Thyroid gland (tissue), 4 donors: ENCODE data around the gene PPP1R12B. TPM values are rescaled to one million over a fixed set of nuclear protein-coding genes. Genes with fewer than 3 reads are reported as not detected.

Experiments used
- DNase-seq, 2 donors: peaks; one replicate each; pipeline ENCODE4 v3.0.0-alpha.2; 2019
- H3K27ac ChIP-seq, 3 donors: fragments of 200-600 bp; sonication (generic); 1 replicate in 2 of 3; 2 replicates in 1 of 3; pipeline ENCODE4 v1.5.1; 2016 to 2019; ENCODE audit warnings: mild to moderate bottlenecking in 1 of 3, moderate library complexity in 1 of 3
- H3K27me3 ChIP-seq: fragments of 200-600 bp; sonication (generic); one replicate; pipeline ENCODE4 v1.5.1; 2019
- H3K36me3 ChIP-seq, 2 donors: fragments of 200-600 bp; sonication (generic); one replicate each; pipeline ENCODE4 v1.5.1; 2016 to 2019
- H3K4me1 ChIP-seq, 2 donors: fragments of 200-600 bp; sonication (generic); one replicate each; pipeline ENCODE4 v1.5.1; 2017 to 2019
- H3K4me3 ChIP-seq, 3 donors: fragments of 200-600 bp; sonication (generic); replicated peaks in 1 of 3; 1 replicate in 2 of 3; 2 replicates in 1 of 3; pipeline ENCODE4 v1.5.1; 2016; ENCODE audit warnings: mild to moderate bottlenecking in 1 of 3
- H3K9me3 ChIP-seq: fragments of 200-600 bp; sonication (generic); one replicate; pipeline ENCODE4 v1.5.1; 2017
- CTCF ChIP-seq, 6 experiments: fragments of 200-600 bp in 3 of 6; fragments of 450-650 bp in 3 of 6; sonication (generic) in 3 of 6; IDR thresholded peaks; one replicate each; pipeline ENCODE4 v1.5.1; 2016 to 2019; ENCODE audit warnings: antibody characterized with exemption in 6 of 6, mild to moderate bottlenecking in 2 of 6, inconsistent platforms in 1 of 6, moderate library complexity in 1 of 6
- POLR2A ChIP-seq, 2 donors: fragments of 450-650 bp; IDR thresholded peaks; one replicate each; pipeline ENCODE4 v1.6.1; 2017; ENCODE audit warnings: antibody characterized with exemption in 2 of 2, mild to moderate bottlenecking in 2 of 2, moderate library complexity in 1 of 2
- WGBS, 2 donors: methylation state at CpG; one replicate each; pipeline ENCODE4 v1.1.5; 2017; 5-methylcytosine and 5-hydroxymethylcytosine counted together
- intact Hi-C: fragments of 100-400 bp; cut with DNase I; formaldehyde crosslinking; loops from one replicate; pipeline ENCODE4 v1.15.1; 2023
- total RNA-seq, 4 donors: library from RNA; depleted of rRNA; stranded (reverse); fragments of >200 nt; gene quantifications; one replicate each; pipeline ENCODE4 v1.2.3, GENCODE V29; 2016

Gene PPP1R12B
- total RNA-seq, 4 donors from 2014 or later = 34.9 to 48.5 (median 41.3) TPM

- no peak for DNase-seq
- Histone ChIP-seq H3K36me3 (no peaks in the 10 kb centered on the region), H3K27ac (no peak overlapping the region), H3K9me3 (no peaks in the 10 kb centered on the region), H3K4me1 (peaks cover 5 to 10% of the 10 kb centered on the region in 2 donors), H3K27me3 (no peaks in the 10 kb centered on the region), H3K4me3 (no peak overlapping the region)
- intact Hi-C loops = no loop called here
- TF ChIP-seq POLR2A (IDR thresholded peaks at IDR 0.05) (no peak), CTCF (IDR thresholded peaks at IDR 0.05) (no peak)
Observed at GRCh38 chr1:202355944-202356553, 7.5 kb downstream of the PPP1R12B start.

GRCh38 chr1:202357506-202357905, 9.0 kb downstream of the PPP1R12B start:
- intact Hi-C loops = no loop called here

GRCh38 chr1:202361224-202361623, 12.7 kb downstream of the PPP1R12B start:
- WGBS, 2 donors = 94 to 96% methylated on average over 2 of the region's 2 CpGs
- no peak for DNase-seq
- Histone ChIP-seq H3K4me3 (no peak overlapping the region), H3K27ac (no peak overlapping the region), H3K27me3 (no peaks in the 10 kb centered on the region), H3K9me3 (no peaks in the 10 kb centered on the region), H3K36me3 (no peaks in the 10 kb centered on the region), H3K4me1 (peaks cover 11% of the 10 kb centered on the region in 2 donors)
- intact Hi-C loops = no loop called here
- TF ChIP-seq POLR2A (IDR thresholded peaks at IDR 0.05) (no peak), CTCF (IDR thresholded peaks at IDR 0.05) (no peak)

More at GRCh38 chr1:202357506-202357905, 9.0 kb downstream of the PPP1R12B start:
- H3K4me3 ChIP-seq = no peak overlapping the region
- no peaks in the 10 kb centered on the region for H3K36me3 ChIP-seq
- no peaks in the 10 kb centered on the region for H3K4me1 ChIP-seq
- TF ChIP-seq CTCF (IDR thresholded peaks at IDR 0.05) = no peak
- TF ChIP-seq POLR2A (IDR thresholded peaks at IDR 0.05) = no peak
- H3K9me3 ChIP-seq = no peaks in the 10 kb centered on the region
- DNase-seq = no peak
- no peaks in the 10 kb centered on the region for H3K27me3 ChIP-seq
- no peak overlapping the region for H3K27ac ChIP-seq

- DNase-seq = no peak
- TF ChIP-seq CTCF (IDR thresholded peaks at IDR 0.05) = no peak
- no peak for TF ChIP-seq POLR2A (IDR thresholded peaks at IDR 0.05)
- H3K4me1 ChIP-seq = peaks cover 11% of the 10 kb centered on the region in 2 donors
- H3K9me3 ChIP-seq = no peaks in the 10 kb centered on the region
- H3K4me3 ChIP-seq = no peak overlapping the region
- H3K27ac ChIP-seq = no peak overlapping the region
- WGBS, 2 donors = 88 to 92% methylated on average over 3 of the region's 3 CpGs
- intact Hi-C loops = no loop called here
- H3K27me3 ChIP-seq = no peaks in the 10 kb centered on the region
- H3K36me3 ChIP-seq = no peaks in the 10 kb centered on the region
Observed at GRCh38 chr1:202361701-202362100, 13.2 kb downstream of the PPP1R12B start.

- WGBS, 2 donors = 93 to 97% methylated on average over 2 of the region's 2 CpGs
- intact Hi-C loops = no loop called here
Observed at GRCh38 chr1:202362212-202362611, 13.7 kb downstream of the PPP1R12B start.

More at GRCh38 chr1:202362212-202362611, 13.7 kb downstream of the PPP1R12B start:
- peaks cover 11% of the 10 kb centered on the region in 2 donors for H3K4me1 ChIP-seq
- no peaks in the 10 kb centered on the region for H3K36me3 ChIP-seq
- no peaks in the 10 kb centered on the region for H3K9me3 ChIP-seq
- no peak overlapping the region for H3K4me3 ChIP-seq
- H3K27ac ChIP-seq = no peak overlapping the region
- no peaks in the 10 kb centered on the region for H3K27me3 ChIP-seq
- TF ChIP-seq POLR2A (IDR thresholded peaks at IDR 0.05) (no peak), CTCF (IDR thresholded peaks at IDR 0.05) (no peak)
- DNase-seq = no peak
